ENCODE results near the gene NAGK. TPM values are rescaled to one million over a fixed set of nuclear protein-coding genes. Genes with fewer than 3 reads are reported as not detected.

The NAGK gene
- total and polyA plus RNA-seq, 4 donors = 21.8 to 41.0 (median 27.1) TPM

- H3K9me3 ChIP-seq (ENCODE audit: control insufficient read depth in 4 of 4, low read length in 3 of 4) = peaks cover 0 to 5% (median 0%) of the 10 kb centered on the region in 4 donors
- no peaks in the 10 kb centered on the region for H3K36me3 ChIP-seq (ENCODE audit: control insufficient read depth in 4 of 4, insufficient read depth in 3 of 4, low read depth in 1 of 4, low read length in 3 of 4)
- H3K9ac ChIP-seq (ENCODE audit: low read depth in 1 of 2, low read length in 2 of 2) = no peak overlapping the region
- WGBS = 53% methylated on average over 2 of the region's 2 CpGs
- H3K4me1 ChIP-seq (ENCODE audit: control insufficient read depth in 4 of 4, insufficient read depth in 4 of 4, low read length in 3 of 4) = no peaks in the 10 kb centered on the region
- TF ChIP-seq JUND (IDR thresholded peaks at IDR 0.05) (no peak), ATF3 (IDR thresholded peaks at IDR 0.05) (no peak), RAD21 (IDR thresholded peaks at IDR 0.05) (no peak), CTCF (IDR thresholded peaks at IDR 0.05; ENCODE audit: low read depth, low read length, missing input control) (no peak)
- H3K27ac ChIP-seq (ENCODE audit: low read depth in 1 of 2, low read length in 2 of 2) = no peak overlapping the region
- no peak overlapping the region for H3K4me3 ChIP-seq (ENCODE audit: low read depth in 1 of 3, low read length in 3 of 3)
- H3K27me3 ChIP-seq (ENCODE audit: control insufficient read depth in 4 of 4, insufficient read depth in 4 of 4, low read length in 3 of 4) = no peaks in the 10 kb centered on the region
- no peak for DNase-seq (ENCODE audit: low spot score)
Measured at GRCh38 chr2:71101656-71102055, 33.2 kb downstream of the NAGK start.

GRCh38 chr2:71102981-71103681 is 34.7 kb downstream of the NAGK start:
- Histone ChIP-seq H3K4me1 (ENCODE audit: control insufficient read depth in 4 of 4, insufficient read depth in 4 of 4, low read length in 3 of 4) (no peaks in the 10 kb centered on the region), H3K9ac (ENCODE audit: low read depth in 1 of 2, low read length in 2 of 2) (no peak overlapping the region), H3K9me3 (ENCODE audit: control insufficient read depth in 4 of 4, low read length in 3 of 4) (peaks cover 0 to 5% (median 0%) of the 10 kb centered on the region in 4 donors), H3K27me3 (ENCODE audit: control insufficient read depth in 4 of 4, insufficient read depth in 4 of 4, low read length in 3 of 4) (no peaks in the 10 kb centered on the region), H3K36me3 (ENCODE audit: control insufficient read depth in 4 of 4, insufficient read depth in 3 of 4, low read depth in 1 of 4, low read length in 3 of 4) (no peaks in the 10 kb centered on the region), H3K27ac (ENCODE audit: low read depth in 1 of 2, low read length in 2 of 2) (no peak overlapping the region), H3K4me3 (ENCODE audit: low read depth in 1 of 3, low read length in 3 of 3) (no peak overlapping the region)
- 64% methylated on average over 6 of the region's 6 CpGs for whole genome bisulfite sequencing
- no peak for DNase-seq (ENCODE audit: low spot score)
- TF ChIP-seq NR2F2 (IDR thresholded peaks at IDR 0.05) (no peak), REST (IDR thresholded peaks at IDR 0.05) (no peak), EGR1 (IDR thresholded peaks at IDR 0.05; ENCODE audit: low read depth in 2 of 2) (no peak), CTCF (IDR thresholded peaks at IDR 0.05; ENCODE audit: low read depth, low read length, missing input control) (no peak)

- Histone ChIP-seq H3K4me3 (ENCODE audit: low read depth in 1 of 3, low read length in 3 of 3) (no peak overlapping the region), H3K27me3 (ENCODE audit: control insufficient read depth in 4 of 4, insufficient read depth in 4 of 4, low read length in 3 of 4) (no peaks in the 10 kb centered on the region), H3K36me3 (ENCODE audit: control insufficient read depth in 4 of 4, insufficient read depth in 3 of 4, low read depth in 1 of 4, low read length in 3 of 4) (no peaks in the 10 kb centered on the region), H3K4me1 (ENCODE audit: control insufficient read depth in 4 of 4, insufficient read depth in 4 of 4, low read length in 3 of 4) (no peaks in the 10 kb centered on the region), H3K27ac (ENCODE audit: low read depth in 1 of 2, low read length in 2 of 2) (no peak overlapping the region), H3K9me3 (ENCODE audit: control insufficient read depth in 4 of 4, low read length in 3 of 4) (peaks cover 0 to 5% (median 0%) of the 10 kb centered on the region in 4 donors), H3K9ac (ENCODE audit: low read depth in 1 of 2, low read length in 2 of 2) (no peak overlapping the region)
- no peak for DNase-seq (ENCODE audit: low spot score)
- 92% methylated on average over 5 of the region's 5 CpGs for WGBS
- TF ChIP-seq ATF3 (IDR thresholded peaks at IDR 0.05) (no peak), MAX (IDR thresholded peaks at IDR 0.05) (no peak), REST (IDR thresholded peaks at IDR 0.05) (no peak), FOXA2 (IDR thresholded peaks at IDR 0.05) (no peak), JUND (IDR thresholded peaks at IDR 0.05) (no peak), TAF1 (conservative IDR thresholded peaks at IDR 0.05) (no peak), NR2F2 (IDR thresholded peaks at IDR 0.05) (no peak), HNF4A (conservative IDR thresholded peaks at IDR 0.05) (no peak), EGR1 (IDR thresholded peaks at IDR 0.05; ENCODE audit: low read depth in 2 of 2) (no peak)
Measured at GRCh38 chr2:71103809-71104208, 35.4 kb downstream of the NAGK start.
